T-helper 2 cell treated with Interferon-gamma antibody and Interleukin-4, amounts not matched to agents 5 μg/mL and 100 μg/mL, for 36 hours (primary cell): ENCODE data around the gene PRKCQ.

Experiments used
- DNase-seq: peaks from one replicate; pipeline ENCODE4 v3.0.0; 2021; ENCODE audit warnings: low spot score
- H3K27ac Mint-ChIP-seq: one replicate; pipeline ENCODE4 v1.8.0; 2021; ENCODE audit warnings: mild to moderate bottlenecking, mixed read lengths
- H3K27me3 Mint-ChIP-seq: one replicate; pipeline ENCODE4 v1.8.0; 2021; ENCODE audit warnings: low read depth, mixed read lengths
- H3K36me3 Mint-ChIP-seq: one replicate; pipeline ENCODE4 v1.8.0; 2021; ENCODE audit warnings: low read depth, mixed read lengths
- H3K4me1 Mint-ChIP-seq: one replicate; pipeline ENCODE4 v1.8.0; 2021; ENCODE audit warnings: low read depth, mixed read lengths
- H3K4me3 Mint-ChIP-seq: one replicate; pipeline ENCODE4 v1.8.0; 2022; ENCODE audit warnings: mild to moderate bottlenecking, moderate library complexity, mixed read lengths
- H3K9me3 Mint-ChIP-seq: one replicate; pipeline ENCODE4 v1.8.0; 2021; ENCODE audit warnings: mixed read lengths

Gene PRKCQ

GRCh38 chr10:6494936-6495592 is 85.0 kb downstream of the PRKCQ start:
- H3K4me3 Mint-ChIP-seq, result no peak overlapping the region
- H3K9me3 Mint-ChIP-seq, result no peaks in the 10 kb centered on the region
- H3K4me1 Mint-ChIP-seq, result peaks cover 37% of the 10 kb centered on the region
- peaks cover 50% of the 10 kb centered on the region for H3K36me3 Mint-ChIP-seq
- no peaks in the 10 kb centered on the region for H3K27me3 Mint-ChIP-seq
- no peak overlapping the region for H3K27ac Mint-ChIP-seq
- DNase-seq, result peak; percentile 58

DNA sequence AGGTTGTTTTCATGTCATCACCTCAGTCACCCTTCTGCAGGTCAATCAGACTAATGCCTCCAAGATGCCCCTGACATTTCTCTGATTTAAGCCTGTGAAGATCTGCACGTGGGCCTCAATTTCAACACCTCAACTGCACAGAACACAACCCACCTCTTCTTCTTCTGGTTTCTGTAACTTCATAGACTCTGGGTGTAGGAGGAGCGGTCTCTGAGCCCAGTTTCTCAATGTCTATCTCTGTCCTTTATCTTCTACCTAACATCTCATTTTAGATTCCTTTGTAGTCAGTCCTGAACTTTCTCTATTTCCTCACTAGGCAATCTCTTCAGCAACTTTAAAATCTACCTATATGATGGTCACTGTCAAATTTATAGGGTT is 85.6 kb downstream of the PRKCQ start:
- H3K27me3 Mint-ChIP-seq, result no peaks in the 10 kb centered on the region
- H3K9me3 Mint-ChIP-seq, result no peaks in the 10 kb centered on the region
- peaks cover 54% of the 10 kb centered on the region for H3K36me3 Mint-ChIP-seq

GRCh38 chr10:6493521-6494441 is 86.3 kb downstream of the PRKCQ start:
- no peaks in the 10 kb centered on the region for H3K9me3 Mint-ChIP-seq
- H3K36me3 Mint-ChIP-seq, result peaks cover 56% of the 10 kb centered on the region

More for the DNA sequence above, 85.6 kb downstream of the PRKCQ start:
- peak; percentile 49 for DNase-seq
- Mint-ChIP-seq H3K4me3 (no peak overlapping the region), H3K27ac (no peak overlapping the region), H3K4me1 (peaks cover 35% of the 10 kb centered on the region)

GRCh38 chr10:6492896-6493295 is 87.2 kb downstream of the PRKCQ start:
- Mint-ChIP-seq H3K27me3 (no peaks in the 10 kb centered on the region), H3K4me3 (peak overlapping the region; percentile 19), H3K4me1 (peaks cover 22% of the 10 kb centered on the region), H3K27ac (no peak overlapping the region), H3K36me3 (peaks cover 53% of the 10 kb centered on the region), H3K9me3 (no peaks in the 10 kb centered on the region)
- no peak for DNase-seq

More at GRCh38 chr10:6493521-6494441, 86.3 kb downstream of the PRKCQ start:
- Mint-ChIP-seq H3K27ac (no peak overlapping the region), H3K4me3 (no peak overlapping the region), H3K27me3 (no peaks in the 10 kb centered on the region), H3K4me1 (peaks cover 30% of the 10 kb centered on the region)
- DNase-seq, result no peak

- H3K4me3 Mint-ChIP-seq, result peak overlapping the region; percentile 44
- H3K9me3 Mint-ChIP-seq, result no peaks in the 10 kb centered on the region
- H3K36me3 Mint-ChIP-seq, result peaks cover 55% of the 10 kb centered on the region
- no peaks in the 10 kb centered on the region for H3K27me3 Mint-ChIP-seq
- no peak for DNase-seq
- H3K27ac Mint-ChIP-seq, result peak overlapping the region; percentile 64
- peaks cover 24% of the 10 kb centered on the region for H3K4me1 Mint-ChIP-seq
Observed at GRCh38 chr10:6491841-6492609, 88.1 kb downstream of the PRKCQ start.

GRCh38 chr10:6490614-6491013 is 89.5 kb downstream of the PRKCQ start:
- peaks cover 32% of the 10 kb centered on the region for H3K4me1 Mint-ChIP-seq
- DNase-seq, result no peak
- no peak overlapping the region for H3K4me3 Mint-ChIP-seq
- H3K9me3 Mint-ChIP-seq, result no peaks in the 10 kb centered on the region
- H3K27me3 Mint-ChIP-seq, result no peaks in the 10 kb centered on the region
- peaks cover 68% of the 10 kb centered on the region for H3K36me3 Mint-ChIP-seq
- H3K27ac Mint-ChIP-seq, result no peak overlapping the region

DNA sequence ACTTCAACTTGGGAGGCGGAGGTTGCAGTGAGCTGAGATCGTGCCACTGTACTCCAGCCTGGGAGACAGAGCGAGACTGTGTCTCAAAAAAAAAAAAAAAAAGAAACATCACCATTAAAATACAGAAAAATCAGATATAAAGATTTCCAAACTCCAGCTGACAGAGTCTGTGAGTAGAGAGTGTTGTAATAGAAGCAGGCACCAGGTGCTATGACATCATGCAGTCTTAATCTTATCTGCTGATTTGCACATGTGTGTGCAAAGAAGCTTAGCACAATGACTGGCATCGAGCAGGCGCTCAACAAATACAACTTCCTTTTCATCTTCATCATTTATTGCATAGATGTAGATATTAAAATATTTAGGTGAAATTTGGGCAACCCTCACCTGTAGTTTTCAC is 92.2 kb downstream of the PRKCQ start:
- DNase-seq, result no peak
- H3K27ac Mint-ChIP-seq, result no peak overlapping the region
- no peaks in the 10 kb centered on the region for H3K27me3 Mint-ChIP-seq
- H3K4me3 Mint-ChIP-seq, result no peak overlapping the region
- peaks cover 94% of the 10 kb centered on the region for H3K36me3 Mint-ChIP-seq
- H3K9me3 Mint-ChIP-seq, result no peaks in the 10 kb centered on the region
- H3K4me1 Mint-ChIP-seq, result peaks cover 53% of the 10 kb centered on the region

GRCh38 chr10:6486309-6486708 is 93.8 kb downstream of the PRKCQ start:
- Mint-ChIP-seq H3K9me3 (no peaks in the 10 kb centered on the region), H3K4me3 (no peak overlapping the region), H3K36me3 (peaks cover 96% of the 10 kb centered on the region), H3K27me3 (no peaks in the 10 kb centered on the region), H3K27ac (peak overlapping the region; percentile 60), H3K4me1 (peaks cover 52% of the 10 kb centered on the region)
- DNase-seq, result no peak

DNA sequence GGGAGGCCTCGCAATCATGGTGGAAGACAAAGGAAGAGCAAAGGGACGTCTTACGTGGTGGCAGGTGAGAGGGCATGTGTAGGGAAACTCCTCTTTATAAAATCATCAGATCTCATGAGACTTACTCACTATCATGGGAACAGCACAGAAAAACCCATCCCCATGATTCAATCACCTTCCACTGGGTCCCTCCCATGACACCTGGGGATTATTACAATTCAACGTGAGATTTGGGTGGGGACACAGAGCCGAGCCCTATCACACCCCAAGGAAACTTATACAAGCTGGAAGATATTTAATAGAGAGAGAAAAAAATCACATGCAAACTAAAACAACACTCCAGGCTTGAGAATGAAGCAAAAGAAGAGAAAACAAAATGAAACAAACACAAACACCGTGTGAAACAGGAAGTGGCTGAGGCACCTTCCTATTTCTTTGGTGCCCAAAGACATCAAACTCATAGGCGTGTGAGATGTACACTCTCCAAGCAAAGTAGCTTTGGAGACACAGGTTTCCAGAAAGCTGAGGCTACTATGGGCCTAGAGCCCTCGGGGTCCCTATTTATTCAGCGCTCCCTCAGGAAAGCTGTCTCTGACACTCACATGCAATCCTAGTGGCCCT is 97.2 kb downstream of the PRKCQ start:
- Mint-ChIP-seq H3K9me3 (no peaks in the 10 kb centered on the region), H3K4me1 (peaks cover 47% of the 10 kb centered on the region), H3K36me3 (peaks cover 89% of the 10 kb centered on the region), H3K27ac (peak overlapping the region; percentile 34), H3K27me3 (no peaks in the 10 kb centered on the region), H3K4me3 (peak overlapping the region; percentile 43)
- no peak for DNase-seq

- Mint-ChIP-seq H3K4me3 (no peak overlapping the region), H3K9me3 (no peaks in the 10 kb centered on the region), H3K27ac (no peak overlapping the region), H3K27me3 (no peaks in the 10 kb centered on the region), H3K4me1 (peaks cover 49% of the 10 kb centered on the region), H3K36me3 (peaks cover 83% of the 10 kb centered on the region)
- DNase-seq, result no peak
Observed at GRCh38 chr10:6478722-6479121, 101.4 kb downstream of the PRKCQ start.

DNA sequence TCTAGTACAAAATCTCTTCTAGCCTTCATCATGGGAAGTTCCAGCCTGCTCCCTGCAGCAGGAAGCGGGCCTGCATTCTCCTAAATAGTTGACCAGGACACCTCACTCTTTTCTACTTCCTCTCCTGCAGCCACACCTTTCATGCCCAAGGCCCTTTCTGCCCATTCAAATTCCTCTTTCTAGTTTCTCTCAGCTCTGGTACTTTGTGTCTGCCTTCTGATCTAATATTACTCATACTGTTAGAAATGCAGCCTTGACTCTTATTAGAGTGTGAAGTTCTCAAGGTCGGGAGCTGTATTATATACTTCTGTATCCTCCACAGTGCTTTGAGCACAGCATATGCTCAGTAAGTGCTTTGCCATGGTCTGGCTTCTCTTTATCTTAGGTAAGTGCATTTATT is 103.1 kb downstream of the PRKCQ start:
- H3K9me3 Mint-ChIP-seq, result no peaks in the 10 kb centered on the region
- no peak for DNase-seq
- H3K27ac Mint-ChIP-seq, result peak overlapping the region; percentile 14
- H3K4me3 Mint-ChIP-seq, result no peak overlapping the region
- peaks cover 73% of the 10 kb centered on the region for H3K36me3 Mint-ChIP-seq
- H3K4me1 Mint-ChIP-seq, result peaks cover 49% of the 10 kb centered on the region
- H3K27me3 Mint-ChIP-seq, result no peaks in the 10 kb centered on the region

DNA sequence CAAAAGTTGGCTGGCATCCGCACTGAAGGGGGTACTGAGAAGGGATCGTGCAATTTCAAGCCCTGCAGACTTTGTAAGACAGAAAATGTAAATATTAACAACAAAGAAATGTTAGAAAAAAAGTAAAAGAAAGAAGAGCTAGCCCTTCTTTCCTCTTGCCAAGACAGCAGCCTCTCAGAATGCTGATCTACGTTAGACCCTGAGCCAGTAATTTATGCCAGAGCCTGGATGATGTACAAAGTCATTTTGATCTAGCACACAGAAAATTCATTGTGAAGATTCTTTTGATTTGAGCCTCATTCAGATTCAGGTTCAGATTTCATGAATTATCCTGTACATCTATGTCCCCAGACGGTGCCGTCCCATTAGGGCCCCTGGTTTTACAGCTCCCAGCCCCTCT is 105.2 kb downstream of the PRKCQ start:
- Mint-ChIP-seq H3K36me3 (peaks cover 77% of the 10 kb centered on the region), H3K9me3 (peaks cover 4% of the 10 kb centered on the region), H3K27me3 (no peaks in the 10 kb centered on the region), H3K4me1 (peaks cover 60% of the 10 kb centered on the region), H3K4me3 (peak overlapping the region; percentile 9), H3K27ac (peak overlapping the region; percentile 64)
- no peak for DNase-seq

- Mint-ChIP-seq H3K4me1 (peaks cover 60% of the 10 kb centered on the region), H3K27ac (peak overlapping the region; percentile 89), H3K9me3 (peaks cover 6% of the 10 kb centered on the region), H3K36me3 (peaks cover 81% of the 10 kb centered on the region), H3K4me3 (peak overlapping the region; percentile 91), H3K27me3 (no peaks in the 10 kb centered on the region)
- DNase-seq, result peak; percentile 46
Observed at GRCh38 chr10:6473901-6474370, 106.1 kb downstream of the PRKCQ start.
